ENCODE measurements around the gene YEATS2. TPM values are rescaled to one million over a fixed set of nuclear protein-coding genes. Genes with fewer than 3 reads are reported as not detected.

Gene YEATS2
- total RNA-seq, 1 donor from 2014 or later = 30.7 TPM

GRCh38 chr3:183794452-183794851 lies 96.9 kb downstream of the YEATS2 start:
- Histone ChIP-seq H3K9me3 (no peaks in the 10 kb centered on the region), H3K4me1 (no peaks in the 10 kb centered on the region), H3K4me3 (no peak overlapping the region), H3K27me3 (no peaks in the 10 kb centered on the region), H3K27ac (no peak overlapping the region), H3K36me3 (peaks cover 68% of the 10 kb centered on the region)
- no peak for DNase-seq
- ATAC-seq = no peak
- TF ChIP-seq CTCF (IDR thresholded peaks at IDR 0.05) = no peak
- intact Hi-C loops (cut with DNase I) = no loop called here

GRCh38 chr3:183796372-183796771 lies 98.8 kb downstream of the YEATS2 start:
- no peak overlapping the region for H3K27ac ChIP-seq
- peaks cover 65% of the 10 kb centered on the region for H3K36me3 ChIP-seq
- H3K4me1 ChIP-seq = no peaks in the 10 kb centered on the region
- no peaks in the 10 kb centered on the region for H3K9me3 ChIP-seq
- ATAC-seq (no peak), DNase-seq (no peak)
- intact Hi-C loops (cut with DNase I) = no loop called here
- H3K4me3 ChIP-seq = no peak overlapping the region
- no peak for TF ChIP-seq CTCF (IDR thresholded peaks at IDR 0.05)
- H3K27me3 ChIP-seq = no peaks in the 10 kb centered on the region

- Histone ChIP-seq H3K36me3 (peaks cover 68% of the 10 kb centered on the region), H3K9me3 (no peaks in the 10 kb centered on the region), H3K27me3 (no peaks in the 10 kb centered on the region), H3K4me3 (no peak overlapping the region), H3K4me1 (no peaks in the 10 kb centered on the region), H3K27ac (no peak overlapping the region)
- ATAC-seq (no peak), DNase-seq (no peak)
- intact Hi-C loops (cut with DNase I) = no loop called here
- no peak for TF ChIP-seq CTCF (IDR thresholded peaks at IDR 0.05)
Observed at GRCh38 chr3:183797996-183798395, 100.4 kb downstream of the YEATS2 start.

- intact Hi-C loops (cut with DNase I) = no loop called here
Observed at GRCh38 chr3:183799461-183799860, 101.9 kb downstream of the YEATS2 start.

GRCh38 chr3:183800243-183800863 lies 102.8 kb downstream of the YEATS2 start:
- Histone ChIP-seq H3K36me3 (peaks cover 76% of the 10 kb centered on the region), H3K27ac (no peak overlapping the region), H3K27me3 (no peaks in the 10 kb centered on the region), H3K9me3 (no peaks in the 10 kb centered on the region), H3K4me1 (no peaks in the 10 kb centered on the region), H3K4me3 (no peak overlapping the region)
- no peak for ATAC-seq
- no peak for TF ChIP-seq CTCF (IDR thresholded peaks at IDR 0.05)
- no peak for DNase-seq
- intact Hi-C loops (cut with DNase I) = no loop called here

More at GRCh38 chr3:183799461-183799860, 101.9 kb downstream of the YEATS2 start:
- DNase-seq (no peak), ATAC-seq (no peak)
- H3K27ac ChIP-seq = no peak overlapping the region
- TF ChIP-seq CTCF (IDR thresholded peaks at IDR 0.05) = no peak
- peaks cover 69% of the 10 kb centered on the region for H3K36me3 ChIP-seq
- H3K9me3 ChIP-seq = no peaks in the 10 kb centered on the region
- no peaks in the 10 kb centered on the region for H3K27me3 ChIP-seq
- H3K4me1 ChIP-seq = no peaks in the 10 kb centered on the region
- no peak overlapping the region for H3K4me3 ChIP-seq

- no peak overlapping the region for H3K27ac ChIP-seq
- no peak overlapping the region for H3K4me3 ChIP-seq
- H3K9me3 ChIP-seq = no peaks in the 10 kb centered on the region
- no peak for ATAC-seq
- no peak for TF ChIP-seq CTCF (IDR thresholded peaks at IDR 0.05)
- no peak for DNase-seq
- no peaks in the 10 kb centered on the region for H3K27me3 ChIP-seq
- H3K36me3 ChIP-seq = peaks cover 87% of the 10 kb centered on the region
- no peaks in the 10 kb centered on the region for H3K4me1 ChIP-seq
- intact Hi-C loops (cut with DNase I) = no loop called here
Observed at GRCh38 chr3:183801601-183802000, 104.0 kb downstream of the YEATS2 start.
